GM10248 (cell line): ENCODE data around the gene FAM117A.

Experiments used
- CTCF ChIA-PET: fragments of 300-600 bp; sonication (Branson Sonifier 250); formaldehyde crosslinking; extraction: SDS; loops from one replicate; lab custom pipeline; 2021; ENCODE audit warnings: antibody characterized with exemption; lab: Yijun Ruan, JAX
- POLR2A ChIA-PET: fragments of 350-650 bp; sonication (Branson Sonifier 250); formaldehyde crosslinking; extraction: SDS; loops from one replicate; lab custom pipeline; 2020; ENCODE audit warnings: antibody characterized with exemption; lab: Yijun Ruan, JAX
- DNase-seq: peaks from one replicate; pipeline ENCODE4 v3.0.0; 2012; ENCODE audit errors: extremely low spot score
- TF ChIP-seq, protein P1 (sequence below): IDR thresholded peaks from 2 replicates; pipeline ENCODE4 v1.5.1; 2012; ENCODE audit warnings: mild to moderate bottlenecking, low read depth; ENCODE audit errors: extremely low read depth, missing control alignments, control extremely low read depth

The FAM117A gene

GRCh38 chr17:49783071-49783715 is 19.3 kb upstream of the FAM117A start:
- TF ChIP-seq, protein P1, sequence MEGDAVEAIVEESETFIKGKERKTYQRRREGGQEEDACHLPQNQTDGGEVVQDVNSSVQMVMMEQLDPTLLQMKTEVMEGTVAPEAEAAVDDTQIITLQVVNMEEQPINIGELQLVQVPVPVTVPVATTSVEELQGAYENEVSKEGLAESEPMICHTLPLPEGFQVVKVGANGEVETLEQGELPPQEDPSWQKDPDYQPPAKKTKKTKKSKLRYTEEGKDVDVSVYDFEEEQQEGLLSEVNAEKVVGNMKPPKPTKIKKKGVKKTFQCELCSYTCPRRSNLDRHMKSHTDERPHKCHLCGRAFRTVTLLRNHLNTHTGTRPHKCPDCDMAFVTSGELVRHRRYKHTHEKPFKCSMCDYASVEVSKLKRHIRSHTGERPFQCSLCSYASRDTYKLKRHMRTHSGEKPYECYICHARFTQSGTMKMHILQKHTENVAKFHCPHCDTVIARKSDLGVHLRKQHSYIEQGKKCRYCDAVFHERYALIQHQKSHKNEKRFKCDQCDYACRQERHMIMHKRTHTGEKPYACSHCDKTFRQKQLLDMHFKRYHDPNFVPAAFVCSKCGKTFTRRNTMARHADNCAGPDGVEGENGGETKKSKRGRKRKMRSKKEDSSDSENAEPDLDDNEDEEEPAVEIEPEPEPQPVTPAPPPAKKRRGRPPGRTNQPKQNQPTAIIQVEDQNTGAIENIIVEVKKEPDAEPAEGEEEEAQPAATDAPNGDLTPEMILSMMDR, result no peak
- POLR2A ChIA-PET, result interaction anchor here (2.1 kb wide), 1 partner anchor 19 kb away, joined by 9 read pairs; the partner anchor contains the start of gene FAM117A
- CTCF ChIA-PET, result interaction anchor here (0.7 to 2.6 kb wide), 8 partner anchors 16 to 227 kb away, joined by 3 to 8 read pairs (median 4); partner anchors contain the start of gene FAM117A
- DNase-seq, result no peak

- peak; percentile 34 for DNase-seq
- TF ChIP-seq, protein P1, result peak; percentile 49
- ChIA-PET POLR2A (no interaction called here), CTCF (interaction anchor here (0.7 to 1.5 kb wide), 8 partner anchors 8 to 84 kb away, joined by 3 to 9 read pairs (median 6); partner anchors contain the start of genes FAM117A, KAT7 and SLC35B1)
These were observed 15.9 kb upstream of the FAM117A start for GRCh38 chr17:49779739-49780231.

DNA sequence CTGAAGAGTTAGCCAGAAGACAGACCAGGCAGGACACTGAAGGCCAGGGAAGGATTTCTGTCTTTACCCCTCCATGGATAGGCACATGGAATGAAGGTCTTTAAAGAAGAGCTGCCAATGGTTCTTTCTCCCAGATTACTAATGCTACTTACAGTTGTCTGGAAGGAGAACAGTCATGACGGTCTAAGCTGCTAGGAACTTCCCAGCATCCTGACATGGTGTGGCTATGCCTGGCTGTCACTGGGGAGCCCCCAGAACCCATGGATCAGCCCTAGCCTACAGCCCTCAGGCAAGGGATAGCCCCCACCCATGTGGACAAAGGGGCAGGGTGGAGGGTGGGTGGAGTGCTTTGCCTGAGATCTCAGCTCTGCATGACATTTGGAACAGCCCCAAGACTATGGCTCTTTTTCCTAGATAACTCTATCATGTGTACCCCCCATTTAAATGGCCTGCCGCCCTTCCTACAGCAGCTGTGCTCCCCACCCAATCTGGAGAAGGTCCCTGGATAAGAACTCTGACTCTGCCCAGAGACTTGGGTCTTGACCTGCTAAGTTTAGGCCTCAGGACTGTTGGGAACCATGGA is 15.3 kb upstream of the FAM117A start:
- POLR2A ChIA-PET, result no interaction called here
- CTCF ChIA-PET, result interaction anchor here (0.7 to 1.7 kb wide), 13 partner anchors 9 to 83 kb away, joined by 3 to 10 read pairs (median 4); partner anchors contain the start of genes FAM117A, KAT7 and SLC35B1
- TF ChIP-seq, protein P1, result no peak
- no peak for DNase-seq

- ChIA-PET POLR2A (interaction anchor here (2.1 kb wide), 1 partner anchor 13 kb away, joined by 7 read pairs; the partner anchor contains the start of gene FAM117A), CTCF (interaction anchor here (0.7 to 1.9 kb wide), 8 partner anchors 10 to 220 kb away, joined by 3 to 12 read pairs (median 3); partner anchors contain the start of gene TAC4)
- TF ChIP-seq, protein P1, result no peak
These were observed 13.6 kb upstream of the FAM117A start for GRCh38 chr17:49777563-49777962.

GRCh38 chr17:49776551-49777300 is 12.8 kb upstream of the FAM117A start:
- TF ChIP-seq, protein P1, result no peak
- DNase-seq, result no peak
- POLR2A ChIA-PET, result interaction anchor here (2.1 kb wide), 1 partner anchor 13 kb away, joined by 7 read pairs; the partner anchor contains the start of gene FAM117A
- CTCF ChIA-PET, result interaction anchor here (0.7 to 1.9 kb wide), 12 partner anchors 10 to 310 kb away, joined by 3 to 12 read pairs (median 4); partner anchors contain the start of genes FAM117A and TAC4

More at GRCh38 chr17:49777563-49777962, 13.6 kb upstream of the FAM117A start:
- no peak for DNase-seq
